D721Med (cell line): ENCODE measurements around the gene CALHM1.

Source experiments
- DNase-seq: peaks from one replicate; pipeline ENCODE4 v3.0.0; 2011; ENCODE audit warnings: low spot score; ENCODE audit not compliant: insufficient read length
- FAIRE-seq: peaks from 2 replicates; lab custom pipeline; 2011; peaks lifted over from hg19 to GRCh38; lab: Jason Lieb, UNC
- TF ChIP-seq, protein P1 (sequence below): IDR thresholded peaks from 2 replicates; pipeline ENCODE4 v1.5.1; 2012; ENCODE audit warnings: mild to moderate bottlenecking, control low read depth; ENCODE audit not compliant: insufficient read depth; ENCODE audit errors: missing control alignments

The CALHM1 gene

DNA sequence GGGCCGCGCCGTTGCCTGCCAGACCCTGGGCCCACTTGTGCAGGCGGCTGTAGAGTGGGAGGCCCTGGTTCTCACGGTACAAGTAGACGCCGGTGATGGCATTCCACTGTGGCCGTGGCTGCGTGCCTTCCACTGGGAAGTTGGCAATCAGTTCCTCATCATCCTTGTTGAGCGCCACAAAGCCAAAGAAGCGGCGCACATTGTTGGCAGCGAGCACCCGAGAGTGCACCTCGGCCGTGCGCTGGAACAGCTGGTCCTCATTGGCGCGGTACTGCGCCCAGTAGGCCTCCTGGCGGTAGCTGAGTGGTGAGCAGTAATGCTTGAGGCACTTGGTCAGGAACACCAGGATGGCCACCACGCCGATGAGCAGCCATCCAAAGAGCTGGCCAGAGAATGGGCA, 11.5 kb downstream of the CALHM1 start:
- FAIRE-seq, result no peak
- TF ChIP-seq, protein P1, sequence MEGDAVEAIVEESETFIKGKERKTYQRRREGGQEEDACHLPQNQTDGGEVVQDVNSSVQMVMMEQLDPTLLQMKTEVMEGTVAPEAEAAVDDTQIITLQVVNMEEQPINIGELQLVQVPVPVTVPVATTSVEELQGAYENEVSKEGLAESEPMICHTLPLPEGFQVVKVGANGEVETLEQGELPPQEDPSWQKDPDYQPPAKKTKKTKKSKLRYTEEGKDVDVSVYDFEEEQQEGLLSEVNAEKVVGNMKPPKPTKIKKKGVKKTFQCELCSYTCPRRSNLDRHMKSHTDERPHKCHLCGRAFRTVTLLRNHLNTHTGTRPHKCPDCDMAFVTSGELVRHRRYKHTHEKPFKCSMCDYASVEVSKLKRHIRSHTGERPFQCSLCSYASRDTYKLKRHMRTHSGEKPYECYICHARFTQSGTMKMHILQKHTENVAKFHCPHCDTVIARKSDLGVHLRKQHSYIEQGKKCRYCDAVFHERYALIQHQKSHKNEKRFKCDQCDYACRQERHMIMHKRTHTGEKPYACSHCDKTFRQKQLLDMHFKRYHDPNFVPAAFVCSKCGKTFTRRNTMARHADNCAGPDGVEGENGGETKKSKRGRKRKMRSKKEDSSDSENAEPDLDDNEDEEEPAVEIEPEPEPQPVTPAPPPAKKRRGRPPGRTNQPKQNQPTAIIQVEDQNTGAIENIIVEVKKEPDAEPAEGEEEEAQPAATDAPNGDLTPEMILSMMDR, result no peak
- no peak for DNase-seq

DNA sequence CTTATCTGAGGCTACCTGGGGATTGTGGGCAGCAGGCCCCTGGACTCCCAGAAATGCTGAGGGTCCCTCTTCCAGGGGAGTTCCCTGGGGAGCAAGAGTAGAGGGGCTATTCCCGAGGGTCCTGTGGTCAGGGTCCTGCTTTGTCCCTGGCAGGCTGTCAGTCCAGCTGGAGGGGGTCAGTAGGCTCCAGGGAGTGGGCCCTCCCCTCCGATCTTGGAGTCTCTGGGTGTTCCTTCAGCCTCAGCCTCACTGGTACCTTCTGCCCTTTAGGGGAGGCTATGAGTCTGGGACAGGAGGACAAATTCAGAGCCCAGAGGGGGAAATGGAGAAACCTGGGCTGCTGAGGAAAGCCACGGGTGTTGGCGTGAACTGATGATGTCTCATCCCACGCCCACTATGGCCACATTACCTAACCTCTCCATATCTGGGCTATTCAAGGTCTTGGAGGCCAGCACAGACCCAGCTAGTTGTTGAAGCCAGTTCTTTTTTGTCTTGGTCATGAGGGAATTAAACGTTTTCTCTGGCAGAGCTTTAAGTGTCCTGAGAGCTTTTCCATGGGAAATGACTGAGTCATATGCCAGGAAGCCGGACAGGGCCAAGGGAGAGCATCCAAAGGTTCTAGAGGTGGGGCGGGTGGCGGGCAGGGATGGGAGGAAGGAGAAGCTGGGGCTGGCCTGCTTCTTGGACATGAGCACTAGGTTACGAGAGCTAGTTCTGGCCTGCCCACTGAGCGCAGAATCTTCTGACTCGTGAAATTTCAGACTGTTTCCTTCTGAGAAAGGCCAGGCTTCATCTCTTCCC, 12.7 kb downstream of the CALHM1 start:
- FAIRE-seq, result no peak
- TF ChIP-seq, protein P1, result no peak
- no peak for DNase-seq

DNA sequence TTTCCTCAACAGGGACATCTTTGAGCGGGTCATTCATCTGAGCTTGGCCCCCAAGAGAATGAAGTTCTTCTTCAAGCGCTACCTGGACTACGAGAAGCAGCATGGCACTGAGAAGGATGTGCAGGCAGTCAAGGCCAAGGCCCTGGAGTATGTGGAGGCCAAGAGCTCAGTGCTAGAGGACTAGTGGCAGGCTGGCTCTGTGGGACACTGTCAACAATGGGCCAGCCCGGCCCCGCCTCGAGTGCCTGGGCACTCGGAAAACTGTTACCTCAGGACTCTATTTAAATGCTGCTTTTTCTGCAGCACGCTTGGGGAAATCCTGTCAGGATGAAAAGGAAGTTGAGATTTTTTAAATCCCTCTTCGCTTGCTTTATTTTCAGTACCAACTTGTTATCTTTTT, 13.3 kb downstream of the CALHM1 start:
- DNase-seq (no peak), FAIRE-seq (no peak)
- TF ChIP-seq, protein P1, result no peak

DNA sequence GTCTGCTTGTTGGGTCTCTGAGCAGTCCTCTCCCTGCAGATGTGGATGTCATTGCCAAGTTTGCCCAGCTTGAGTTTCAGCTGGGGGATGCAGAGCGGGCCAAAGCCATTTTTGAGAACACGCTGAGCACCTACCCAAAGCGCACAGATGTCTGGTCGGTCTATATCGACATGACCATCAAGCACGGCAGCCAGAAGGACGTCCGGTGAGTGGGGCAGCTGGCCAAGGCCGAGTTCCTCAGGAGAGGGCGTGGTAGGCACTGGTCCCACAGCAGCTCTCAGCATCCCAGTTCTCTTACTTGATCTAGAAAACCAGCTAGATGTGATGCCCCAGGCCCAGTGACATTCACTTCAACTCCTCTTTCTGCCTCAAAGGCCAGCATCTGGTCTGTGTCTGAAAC, 14.2 kb downstream of the CALHM1 start:
- FAIRE-seq, result no peak
- TF ChIP-seq, protein P1, result no peak
- DNase-seq, result no peak

DNA sequence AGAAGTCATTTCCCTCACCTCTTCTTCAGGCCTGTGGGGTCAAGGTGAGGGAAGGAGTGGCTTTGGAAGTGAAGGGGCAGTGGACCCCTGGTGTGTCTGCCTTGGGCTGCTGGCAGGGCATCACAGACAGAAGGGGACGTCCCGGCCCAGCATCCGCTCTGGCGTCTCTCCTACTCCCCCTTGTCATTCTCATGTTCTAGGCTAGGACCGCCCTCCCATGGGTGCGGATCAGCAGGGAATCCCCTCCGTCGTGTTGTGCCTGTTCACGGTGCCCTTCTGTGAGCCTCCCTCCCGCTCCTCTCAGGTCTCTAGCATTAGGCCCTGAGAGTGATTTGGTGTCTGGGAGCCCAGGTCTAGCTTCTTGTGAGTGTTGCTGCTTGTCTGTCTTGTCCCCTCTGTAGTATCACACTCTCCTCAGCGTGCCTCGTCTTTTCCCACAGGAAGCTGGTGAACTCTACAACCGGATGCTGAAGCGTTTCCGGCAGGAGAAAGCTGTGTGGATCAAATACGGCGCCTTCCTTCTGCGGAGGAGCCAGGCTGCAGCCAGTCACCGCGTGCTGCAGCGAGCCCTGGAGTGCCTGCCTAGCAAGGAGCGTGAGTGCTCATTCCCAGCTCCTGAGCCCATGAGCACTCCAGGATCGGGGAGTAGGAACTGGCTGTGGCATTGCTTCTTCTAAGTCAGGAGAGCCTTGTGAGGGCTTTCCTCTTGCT, 15.1 kb downstream of the CALHM1 start:
- DNase-seq (no peak), FAIRE-seq (no peak)
- TF ChIP-seq, protein P1, result no peak

DNA sequence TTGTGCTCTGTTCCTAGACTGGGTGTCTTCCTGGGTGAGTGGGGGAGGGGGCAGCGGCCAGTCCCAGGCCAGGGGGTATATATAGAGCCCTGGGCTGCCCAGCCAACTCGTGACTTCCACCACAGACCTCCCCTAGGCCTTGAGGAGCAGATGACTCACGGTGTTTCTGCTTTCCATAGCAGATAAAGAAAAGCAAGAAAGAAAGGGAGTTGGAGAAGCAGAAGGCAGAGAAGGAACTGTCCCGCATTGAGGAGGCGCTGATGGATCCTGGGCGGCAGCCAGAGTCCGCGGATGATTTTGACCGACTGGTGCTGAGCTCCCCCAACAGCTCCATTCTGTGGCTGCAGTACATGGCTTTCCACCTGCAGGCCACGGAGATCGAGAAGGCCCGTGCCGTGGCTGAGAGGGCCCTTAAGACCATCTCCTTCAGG, 16.7 kb downstream of the CALHM1 start:
- DNase-seq (no peak), FAIRE-seq (no peak)
- TF ChIP-seq, protein P1, result no peak

DNA sequence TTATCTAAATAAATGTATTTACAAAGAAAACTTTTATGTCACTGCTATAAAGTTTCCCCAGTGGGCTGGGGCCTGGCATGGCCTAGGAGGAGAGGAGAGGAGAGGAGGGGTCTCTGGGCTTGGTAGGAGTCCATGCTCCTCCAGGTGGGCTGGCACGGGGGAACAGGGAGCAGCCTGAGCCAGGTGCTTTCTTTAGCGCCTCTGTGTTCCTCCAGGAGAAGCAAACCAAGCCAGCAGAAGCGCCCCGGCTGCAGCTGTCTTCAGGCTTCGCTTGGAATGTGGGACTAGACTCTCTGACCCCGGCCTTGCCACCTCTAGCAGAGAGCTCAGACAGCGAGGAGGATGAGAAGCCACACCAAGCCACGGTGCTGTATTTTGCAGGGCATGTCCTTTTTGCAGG, 17.1 kb downstream of the CALHM1 start:
- FAIRE-seq (no peak), DNase-seq (no peak)
- TF ChIP-seq, protein P1, result no peak
